Heart left ventricle (tissue), 13 donors: Measurements from ENCODE around the gene POC1A.

Experiments
- CTCF ChIP-seq, 12 donors: fragments of 200-600 bp; sonication (generic) in 4 of 12; IDR thresholded peaks; one replicate each; pipeline versions ENCODE4 v1.5.0 to v1.8.0; 2018 to 2022; ENCODE audit warnings: antibody characterized with exemption in 12 of 12, mild to moderate bottlenecking in 5 of 12
- POLR2A ChIP-seq, 2 donors: fragments of 450-650 bp; IDR thresholded peaks; one replicate each; pipeline ENCODE4 v1.6.1; 2017; ENCODE audit warnings: antibody characterized with exemption in 2 of 2, mild to moderate bottlenecking in 2 of 2, moderate library complexity in 2 of 2
- donor health status: ischemic (EF 13 %, LVEDD 7.1; RV severe dilation, severe dysfunction).
- donor health status: DM: no; HTN: yes; CAD: no.
- donor health status: DM: no; HTN: no; CAD: no.
- donor health status: ischemic (EF 25% LVEDD 6.9; RV normal size, moderate dysfunction).
- donor health status: ischemic (EF 25% LVEDD 5.7; RV mildly dilated, moderate dysfunction).
- donor health status: ischemic (EF 35%, LVEDD 5.7; RV mildly dilated, moderate dysfunction).
- donor health status: nonischemic (EF 11% LVEDD 7.7; RV severe dilation, severe dysfunction).
- donor health status: DM: yes; HTN: yes; CAD: no.
- donor health status: PGD.
- donor health status: ischemic (EF 29% LVEDD 5.4; RV normal size, mild dysfunction).
- donor health status: nonischemic (EF 23%, LVEDD 6.1; RV moderate dilation, normal function).

GRCh38 chr3:52067046-52067445, 87.2 kb downstream of the POC1A start:
- TF ChIP-seq CTCF (IDR thresholded peaks at IDR 0.05): no peak
- TF ChIP-seq POLR2A (IDR thresholded peaks at IDR 0.05): no peak
